ENCODE measurements around the gene ADH4.

GRCh38 chr4:99104153-99104552 lies 39.9 kb downstream of the ADH4 start:
- TF ChIP-seq SP1 (IDR thresholded peaks at IDR 0.05) (no peak), FOXK2 (IDR thresholded peaks at IDR 0.05) (no peak), BHLHE40 (IDR thresholded peaks at IDR 0.05; ENCODE audit: borderline replicate concordance) (no peak)

All from HEK293T (cell line).